Fibroblast of lung (primary cell): ENCODE results near the gene COL8A2.

Experiments
- CTCF ChIP-seq, 2 donors: IDR thresholded peaks in 1 of 2; conservative IDR thresholded peaks in 1 of 2; 1 replicate in 1 of 2; 2 replicates in 1 of 2; pipeline ENCODE4 v1.5.1; 2011 to 2012; ENCODE audit warnings: low read length in 2 of 2, control low read depth in 1 of 2, inconsistent platforms in 1 of 2, low read depth in 1 of 2, mild to moderate bottlenecking in 1 of 2
- EZH2 ChIP-seq: IDR thresholded peaks from 2 replicates; pipeline ENCODE4 v1.5.1; 2012; ENCODE audit warnings: low read length, control low read depth, mild to moderate bottlenecking; ENCODE audit errors: missing control alignments

GRCh38 chr1:36076979-36077573, 47.9 kb downstream of the COL8A2 start:
- TF ChIP-seq CTCF (conservative IDR thresholded peaks at IDR 0.05 in 1 of 2, IDR thresholded peaks at IDR 0.05 in 1 of 2; ENCODE audit: low read depth in 1 of 2, low read length in 2 of 2) (no peak), EZH2 (no peak)
